ENCODE measurements around the gene SIDT2. TPM values are rescaled to one million over a fixed set of nuclear protein-coding genes. Genes with fewer than 3 reads are reported as not detected.

The SIDT2 gene
- total and polyA plus RNA-seq, 2 of the 4 experiments (the other 2 are of a cell fraction) = 7.3 to 30.3 TPM

- Histone ChIP-seq H3K9ac (ENCODE audit: low read depth, low read length) (no peak overlapping the region), H3K4me3 (ENCODE audit: insufficient read depth, low read depth, low read length) (no peak overlapping the region), H4K8ac (ENCODE audit: low read depth in 2 of 2, low read length in 2 of 2) (no peak overlapping the region), H3K79me1 (ENCODE audit: low read depth in 1 of 2, low read length in 2 of 2) (peaks cover 15 to 58% of the 10 kb centered on the region in 2 experiments), H2BK5ac (ENCODE audit: low read depth, low read length, poor library complexity, severe bottlenecking) (no peak overlapping the region), H2BK15ac (ENCODE audit: low read depth, low read length) (no peak overlapping the region), H3K9me3 (ENCODE audit: control insufficient read depth, insufficient read depth, low read length) (no peaks in the 10 kb centered on the region), H4K91ac (ENCODE audit: insufficient read depth, low read depth, low read length) (no peak overlapping the region), H3K9me1 (ENCODE audit: insufficient read depth, low read length) (peaks cover 15% of the 10 kb centered on the region), H2BK20ac (ENCODE audit: low read depth, low read length) (no peak overlapping the region), H2AFZ (replicated peaks; ENCODE audit: low read length, poor library complexity) (no peak overlapping the region), H2AK5ac (ENCODE audit: low read depth, low read length) (no peak overlapping the region), H3K14ac (replicated peaks; ENCODE audit: low read depth, low read length) (no peak overlapping the region), H2BK120ac (ENCODE audit: low read depth, low read length) (no peak overlapping the region), H3K4me2 (ENCODE audit: low read depth, low read length) (no peak overlapping the region), H4K5ac (ENCODE audit: low read depth, low read length) (no peak overlapping the region), H3K4ac (ENCODE audit: low read depth, low read length) (no peak overlapping the region), H3K23ac (ENCODE audit: low read depth, low read length) (no peak overlapping the region), H2AK9ac (replicated peaks; ENCODE audit: low read depth, low read length, poor library complexity) (no peak overlapping the region), H4K20me1 (ENCODE audit: insufficient read depth, low read length) (peaks cover 4% of the 10 kb centered on the region), H3K27ac (ENCODE audit: insufficient read depth, low read length) (no peak overlapping the region), H3K36me3 (ENCODE audit: control insufficient read depth, insufficient read depth, low read length) (peaks cover 5% of the 10 kb centered on the region), H3K18ac (ENCODE audit: low read depth, low read length) (no peak overlapping the region), H3K56ac (ENCODE audit: extremely low read depth, insufficient read depth, low read length) (no peak overlapping the region), H3K27me3 (ENCODE audit: control insufficient read depth, insufficient read depth, low read length) (no peaks in the 10 kb centered on the region), H3K4me1 (ENCODE audit: control insufficient read depth, insufficient read depth, low read length) (peaks cover 18% of the 10 kb centered on the region)
- ChIA-PET CTCF (no interaction called here), POLR2A (ENCODE audit: unreplicated experiment) (no interaction called here)
- TF ChIP-seq MAZ (IDR thresholded peaks at IDR 0.05; ENCODE audit: borderline replicate concordance, low read depth, low read length) = no peak
- no peak for TF ChIP-seq BHLHE40 (IDR thresholded peaks at IDR 0.05; ENCODE audit: low read depth, low read length)
- no peak for TF ChIP-seq RFX5 (IDR thresholded peaks at IDR 0.05; ENCODE audit: low read depth, low read length)
- TF ChIP-seq CTCF (conservative IDR thresholded peaks at IDR 0.05; ENCODE audit: low read depth, low read length) = no peak
- TF ChIP-seq POLR2A (IDR thresholded peaks at IDR 0.05; ENCODE audit: low read depth, low read length) = no peak
- TF ChIP-seq CEBPB (IDR thresholded peaks at IDR 0.05; ENCODE audit: low read depth, low read length) = no peak
- TF ChIP-seq RCOR1 (IDR thresholded peaks at IDR 0.05; ENCODE audit: insufficient replicate concordance, low read length) = no peak
- TF ChIP-seq CHD1 (IDR thresholded peaks at IDR 0.05; ENCODE audit: low read depth, low read length) = no peak
- TF ChIP-seq NFE2L2 (IDR thresholded peaks at IDR 0.05; ENCODE audit: low read depth, low read length) = no peak
- TF ChIP-seq SMC3 (IDR thresholded peaks at IDR 0.05; ENCODE audit: low read depth, low read length) = no peak
- no peak for TF ChIP-seq MAFK (IDR thresholded peaks at IDR 0.05; ENCODE audit: low read depth, low read length)
- no peak for TF ChIP-seq USF2 (IDR thresholded peaks at IDR 0.05; ENCODE audit: low read depth, low read length)
- no peak for TF ChIP-seq MXI1 (IDR thresholded peaks at IDR 0.05; ENCODE audit: borderline replicate concordance, low read depth, low read length)
- no peak for TF ChIP-seq ELK1 (IDR thresholded peaks at IDR 0.05; ENCODE audit: borderline replicate concordance, low read depth, low read length)
- TF ChIP-seq FOS (IDR thresholded peaks at IDR 0.05; ENCODE audit: low read depth, low read length) = no peak
- TF ChIP-seq RAD21 (IDR thresholded peaks at IDR 0.05; ENCODE audit: low read length) = no peak
- 70% methylated on average over 2 of the region's 5 CpGs; no CpG with 5 or more reads in 1 of the 2 experiments for WGBS, 2 experiments (ENCODE audit: extremely low coverage in 2 of 2, insufficient read length in 1 of 2)
- DNase-seq (no peak), ATAC-seq (ENCODE audit: low read depth) (no peak)
- dilution Hi-C loops (cut with HindIII; ENCODE audit: low sequenced_read_pairs, unreplicated experiment) (no loop called here), in situ Hi-C loops (cut with MboI; ENCODE audit: low sequenced_read_pairs) (no loop called here), intact Hi-C loops (cut with micrococcal nuclease) (no loop called here)
- no TSS peak for BruUV-seq (replicated peaks)
Observed at GRCh38 chr11:117175781-117176180, 2.8 kb upstream of the SIDT2 start.
